Body of pancreas (tissue), 4 donors: ENCODE results near the gene MCEE.
"Not testable (repeated sequence)": the region's sequence is repeated elsewhere in the genome, so short reads cannot be mapped to it uniquely, and the experiment has no call there.

Experiments used
- CTCF ChIP-seq, 7 experiments: fragments of 450-650 bp in 4 of 7; fragments of 200-600 bp in 3 of 7; sonication (generic) in 3 of 7; IDR thresholded peaks; one replicate each; pipeline ENCODE4 v1.5.1; 2016 to 2019; ENCODE audit warnings: antibody characterized with exemption in 7 of 7
- POLR2A ChIP-seq, 3 donors: fragments of 450-650 bp; IDR thresholded peaks; one replicate each; pipeline ENCODE4 v1.6.1; 2016; ENCODE audit warnings: antibody characterized with exemption in 3 of 3, mild to moderate bottlenecking in 2 of 3

DNA sequence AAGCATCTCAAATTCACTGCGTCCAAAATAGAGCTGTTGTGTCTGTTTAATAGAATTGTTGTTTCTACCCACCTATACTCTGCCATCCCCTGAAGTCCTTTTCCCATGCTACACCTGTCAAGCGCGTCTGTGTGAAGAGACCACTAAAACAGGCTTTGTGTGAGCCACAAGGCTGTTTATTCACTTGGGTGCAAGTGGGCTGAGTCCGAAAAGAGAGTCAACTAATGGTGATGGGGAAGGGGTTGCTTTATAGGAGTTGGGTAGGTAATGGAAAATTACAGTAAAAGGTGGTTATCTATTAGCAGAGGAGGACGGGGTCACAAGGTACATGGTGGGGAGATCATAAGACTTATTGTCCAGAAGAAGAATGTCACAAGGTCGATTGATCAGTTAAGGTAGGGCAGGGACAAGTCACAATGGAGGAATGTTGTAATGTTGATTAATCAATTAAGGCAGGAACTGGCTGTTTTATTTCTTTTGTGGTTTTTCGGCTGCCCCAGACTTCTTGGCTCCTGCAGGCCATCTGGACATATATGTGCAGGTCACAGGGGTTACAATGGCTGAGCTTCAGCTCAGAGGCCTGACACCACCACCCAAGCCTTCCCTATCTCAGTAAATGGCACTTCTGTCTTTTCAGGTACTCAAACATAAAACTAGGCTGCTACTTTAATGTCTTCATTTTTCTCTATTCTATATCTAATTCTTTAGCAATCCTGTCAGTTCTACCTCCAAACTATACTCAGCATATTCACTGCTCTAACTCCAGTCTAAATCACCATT is 1.5 kb upstream of the MCEE start:
- not testable (repeated sequence) for TF ChIP-seq POLR2A, CTCF (IDR thresholded peaks at IDR 0.05)
